Neural cell (in vitro differentiated cells): ENCODE data around the gene SPRED1. TPM values are rescaled to one million over a fixed set of nuclear protein-coding genes. Genes with fewer than 3 reads are reported as not detected.

Source experiments
- H2AFZ ChIP-seq: fragments of 200-600, 300-800 bp; sonication (generic), shearing (Covaris generic); 2 replicates; pipeline ENCODE4 v1.6.0; 2014; ENCODE audit warnings: low read depth, mild to moderate bottlenecking, antibody characterized with exemption, low read length, moderate library complexity
- H3F3A ChIP-seq: fragments of 200-600 bp; shearing (Covaris generic); 2 replicates; pipeline ENCODE4 v1.6.1; 2016; ENCODE audit warnings: mild to moderate bottlenecking, moderate library complexity, mixed read lengths, antibody characterized with exemption, low read length; ENCODE audit not compliant: insufficient read depth, poor library complexity, severe bottlenecking
- H3K27ac ChIP-seq: fragments of 200-600, 300-800 bp; sonication (generic), shearing (Covaris generic); 2 replicates; pipeline ENCODE4 v1.5.1; 2014; ENCODE audit warnings: mild to moderate bottlenecking, low read length, moderate library complexity
- H3K27me3 ChIP-seq: fragments of 300-800, 200-600 bp; sonication (generic), shearing (Covaris generic); 2 replicates; pipeline ENCODE4 v1.6.0; 2014; ENCODE audit warnings: mild to moderate bottlenecking, low read depth, low read length, moderate library complexity; ENCODE audit not compliant: insufficient read depth
- H3K36me3 ChIP-seq: fragments of 300-800, 200-600 bp; sonication (generic), shearing (Covaris generic); 2 replicates; pipeline ENCODE4 v1.5.1; 2014; ENCODE audit warnings: mild to moderate bottlenecking, antibody characterized with exemption, low read length, moderate library complexity; ENCODE audit not compliant: insufficient read depth
- H3K4me2 ChIP-seq: fragments of 300-800, 200-600 bp; sonication (generic), shearing (Covaris generic); 2 replicates; pipeline ENCODE4 v1.6.0; 2014; ENCODE audit warnings: mild to moderate bottlenecking, low read length
- H3K4me3 ChIP-seq: fragments of 300-800, 200-600 bp; sonication (generic), shearing (Covaris generic); 2 replicates; pipeline ENCODE4 v1.5.1; 2014; ENCODE audit warnings: mild to moderate bottlenecking, low read length, moderate library complexity
- H3K79me2 ChIP-seq: fragments of 200-600 bp; shearing (Covaris generic); replicated peaks from 2 replicates; pipeline ENCODE4 v1.6.0; 2014; ENCODE audit warnings: mild to moderate bottlenecking, low read length, moderate library complexity; ENCODE audit not compliant: insufficient read depth
- H3K9ac ChIP-seq: fragments of 300-800, 200-600 bp; sonication (generic), shearing (Covaris generic); 2 replicates; pipeline ENCODE4 v1.6.1; 2016; ENCODE audit warnings: mild to moderate bottlenecking, low read length, mixed read lengths
- H3K9me2 ChIP-seq: fragments of 200-600 bp; shearing (Covaris generic); 2 replicates; pipeline ENCODE4 v1.6.1; 2016; ENCODE audit warnings: mild to moderate bottlenecking, low read length, mixed read lengths; ENCODE audit not compliant: insufficient read depth
- H3K9me3 ChIP-seq: fragments of 200-600, 300-800 bp; sonication (generic), shearing (Covaris generic); 2 replicates; pipeline ENCODE4 v1.6.1; 2016; ENCODE audit warnings: mild to moderate bottlenecking, mixed run types, low read length, moderate library complexity, mixed read lengths
- H4K20me1 ChIP-seq: fragments of 200-600 bp; shearing (Covaris generic); 2 replicates; pipeline ENCODE4 v1.6.1; 2016; ENCODE audit warnings: mild to moderate bottlenecking, mixed run types; ENCODE audit not compliant: insufficient read depth
- EP300 ChIP-seq: fragments of 450-650 bp; conservative IDR thresholded peaks from 2 replicates; pipeline ENCODE4 v1.6.1; 2014; ENCODE audit warnings: antibody characterized with exemption, mild to moderate bottlenecking, moderate library complexity; ENCODE audit not compliant: poor library complexity, severe bottlenecking
- EZH2 ChIP-seq: fragments of 200-600, 300-800 bp; shearing (Covaris generic), sonication (generic); IDR thresholded peaks from 2 replicates; pipeline ENCODE4 v1.6.1; 2014; ENCODE audit warnings: antibody characterized with exemption, low read length, borderline replicate concordance, mild to moderate bottlenecking; ENCODE audit not compliant: insufficient read depth, poor library complexity, severe bottlenecking
- MXI1 ChIP-seq: fragments of 450-650 bp; conservative IDR thresholded peaks from 2 replicates; pipeline ENCODE4 v1.6.1; 2014; ENCODE audit warnings: antibody characterized with exemption, mild to moderate bottlenecking; ENCODE audit not compliant: poor library complexity, severe bottlenecking
- POLR2AphosphoS5 ChIP-seq: IDR thresholded peaks from 2 replicates; pipeline ENCODE4 v1.6.1; 2012
- RAD21 ChIP-seq: fragments of 450-650 bp; conservative IDR thresholded peaks from 2 replicates; pipeline ENCODE4 v1.6.1; 2014; ENCODE audit warnings: antibody characterized with exemption, mild to moderate bottlenecking, moderate library complexity
- REST ChIP-seq: IDR thresholded peaks from 2 replicates; pipeline ENCODE4 v1.6.1; 2012; ENCODE audit warnings: borderline replicate concordance
- SMC3 ChIP-seq: fragments of 450-650 bp; conservative IDR thresholded peaks from 2 replicates; pipeline ENCODE4 v1.6.1; 2014; ENCODE audit warnings: antibody characterized with exemption, mild to moderate bottlenecking, moderate library complexity; ENCODE audit not compliant: poor library complexity
- TAF1 ChIP-seq: IDR thresholded peaks from 2 replicates; pipeline ENCODE4 v1.6.1; 2012; ENCODE audit warnings: low read depth
- polyA plus RNA-seq: library from polyadenylated mRNA; depleted of rRNA; stranded (reverse); fragments of >200 nt; gene quantifications from 2 replicates; pipeline ENCODE4 v1.2.3, GENCODE V29; 2014
- TF ChIP-seq, protein P1 (sequence below): fragments of 450-650 bp; IDR thresholded peaks from 2 replicates; pipeline ENCODE4 v1.5.1; 2014; ENCODE audit warnings: antibody characterized with exemption, mild to moderate bottlenecking, moderate library complexity; ENCODE audit not compliant: poor library complexity, severe bottlenecking

The SPRED1 gene
- polyA plus RNA-seq, 1 donor from 2014 or later, result 12.0 TPM

DNA sequence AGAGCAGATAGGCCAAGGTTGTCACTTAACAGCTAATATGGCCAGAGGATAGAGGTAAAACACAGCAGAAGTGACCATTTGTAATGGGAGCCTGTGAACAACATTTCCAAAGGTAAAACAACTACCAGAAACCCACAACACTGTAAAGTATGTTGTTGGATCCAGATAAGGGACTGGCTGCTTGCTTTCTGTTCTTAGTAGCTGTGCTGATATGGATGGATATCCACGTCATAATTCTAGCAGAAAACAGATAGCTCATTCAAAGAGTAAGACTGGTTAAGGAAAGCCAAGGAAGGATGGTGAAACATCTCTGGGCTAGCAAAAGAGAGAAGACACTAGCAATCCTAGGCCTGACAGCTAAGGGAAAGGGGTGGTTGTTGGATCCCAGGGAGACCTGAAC is 36.9 kb upstream of the SPRED1 start:
- no peaks in the 10 kb centered on the region for H3F3A ChIP-seq
- no peak overlapping the region for H3K27ac ChIP-seq
- H3K9ac ChIP-seq, result no peak overlapping the region
- H3K4me2 ChIP-seq, result no peak overlapping the region
- no peak overlapping the region for H3K4me3 ChIP-seq
- no peak for TF ChIP-seq MXI1
- no peak for TF ChIP-seq RAD21
- TF ChIP-seq TAF1, result no peak
- no peak for TF ChIP-seq EZH2
- no peak for TF ChIP-seq REST
- TF ChIP-seq SMC3, result no peak
- TF ChIP-seq EP300, result no peak
- TF ChIP-seq POLR2AphosphoS5, result no peak
- TF ChIP-seq, protein P1, sequence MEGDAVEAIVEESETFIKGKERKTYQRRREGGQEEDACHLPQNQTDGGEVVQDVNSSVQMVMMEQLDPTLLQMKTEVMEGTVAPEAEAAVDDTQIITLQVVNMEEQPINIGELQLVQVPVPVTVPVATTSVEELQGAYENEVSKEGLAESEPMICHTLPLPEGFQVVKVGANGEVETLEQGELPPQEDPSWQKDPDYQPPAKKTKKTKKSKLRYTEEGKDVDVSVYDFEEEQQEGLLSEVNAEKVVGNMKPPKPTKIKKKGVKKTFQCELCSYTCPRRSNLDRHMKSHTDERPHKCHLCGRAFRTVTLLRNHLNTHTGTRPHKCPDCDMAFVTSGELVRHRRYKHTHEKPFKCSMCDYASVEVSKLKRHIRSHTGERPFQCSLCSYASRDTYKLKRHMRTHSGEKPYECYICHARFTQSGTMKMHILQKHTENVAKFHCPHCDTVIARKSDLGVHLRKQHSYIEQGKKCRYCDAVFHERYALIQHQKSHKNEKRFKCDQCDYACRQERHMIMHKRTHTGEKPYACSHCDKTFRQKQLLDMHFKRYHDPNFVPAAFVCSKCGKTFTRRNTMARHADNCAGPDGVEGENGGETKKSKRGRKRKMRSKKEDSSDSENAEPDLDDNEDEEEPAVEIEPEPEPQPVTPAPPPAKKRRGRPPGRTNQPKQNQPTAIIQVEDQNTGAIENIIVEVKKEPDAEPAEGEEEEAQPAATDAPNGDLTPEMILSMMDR, result no peak
- no peaks in the 10 kb centered on the region for H3K9me2 ChIP-seq
- H2AFZ ChIP-seq, result no peak overlapping the region
- H4K20me1 ChIP-seq, result no peaks in the 10 kb centered on the region
- no peaks in the 10 kb centered on the region for H3K27me3 ChIP-seq
- H3K9me3 ChIP-seq, result no peaks in the 10 kb centered on the region
- H3K36me3 ChIP-seq, result no peaks in the 10 kb centered on the region
- H3K79me2 ChIP-seq, result no peaks in the 10 kb centered on the region

- H3K4me3 ChIP-seq, result no peak overlapping the region
- H3K36me3 ChIP-seq, result no peaks in the 10 kb centered on the region
- H3K9me2 ChIP-seq, result no peaks in the 10 kb centered on the region
- H3K4me2 ChIP-seq, result no peak overlapping the region
- no peaks in the 10 kb centered on the region for H3F3A ChIP-seq
- no peaks in the 10 kb centered on the region for H3K27me3 ChIP-seq
- H3K9me3 ChIP-seq, result no peaks in the 10 kb centered on the region
- H3K27ac ChIP-seq, result no peak overlapping the region
- TF ChIP-seq TAF1, result no peak
- TF ChIP-seq, protein P1, result no peak
- TF ChIP-seq EP300, result no peak
- TF ChIP-seq SMC3, result no peak
- TF ChIP-seq MXI1, result no peak
- no peak for TF ChIP-seq REST
- no peak for TF ChIP-seq EZH2
- no peak for TF ChIP-seq RAD21
- TF ChIP-seq POLR2AphosphoS5, result no peak
- no peaks in the 10 kb centered on the region for H4K20me1 ChIP-seq
- H3K9ac ChIP-seq, result no peak overlapping the region
- no peaks in the 10 kb centered on the region for H3K79me2 ChIP-seq
- H2AFZ ChIP-seq, result no peak overlapping the region
Observed at GRCh38 chr15:38216763-38217162, 35.9 kb upstream of the SPRED1 start.
